Astrocyte (in vitro differentiated cells and primary cell): Measurements from ENCODE around the gene ING3.

Experiments used
- CTCF ChIP-seq: IDR thresholded peaks from 2 replicates; pipeline ENCODE4 v1.5.1; 2011; ENCODE audit warnings: low read depth, mild to moderate bottlenecking, inconsistent platforms, low read length, moderate library complexity; ENCODE audit not compliant: insufficient read depth
- EZH2 ChIP-seq: IDR thresholded peaks from 2 replicates; pipeline ENCODE4 v1.6.1; 2012; ENCODE audit warnings: mild to moderate bottlenecking, low read length, inconsistent platforms; ENCODE audit not compliant: insufficient read depth

- no peak for TF ChIP-seq CTCF
- TF ChIP-seq EZH2: no peak
Measured at GRCh38 chr7:120996988-120997345, 46.4 kb downstream of the ING3 start.
